ENCODE measurements around the gene CYP19A1.

Gene CYP19A1

DNA sequence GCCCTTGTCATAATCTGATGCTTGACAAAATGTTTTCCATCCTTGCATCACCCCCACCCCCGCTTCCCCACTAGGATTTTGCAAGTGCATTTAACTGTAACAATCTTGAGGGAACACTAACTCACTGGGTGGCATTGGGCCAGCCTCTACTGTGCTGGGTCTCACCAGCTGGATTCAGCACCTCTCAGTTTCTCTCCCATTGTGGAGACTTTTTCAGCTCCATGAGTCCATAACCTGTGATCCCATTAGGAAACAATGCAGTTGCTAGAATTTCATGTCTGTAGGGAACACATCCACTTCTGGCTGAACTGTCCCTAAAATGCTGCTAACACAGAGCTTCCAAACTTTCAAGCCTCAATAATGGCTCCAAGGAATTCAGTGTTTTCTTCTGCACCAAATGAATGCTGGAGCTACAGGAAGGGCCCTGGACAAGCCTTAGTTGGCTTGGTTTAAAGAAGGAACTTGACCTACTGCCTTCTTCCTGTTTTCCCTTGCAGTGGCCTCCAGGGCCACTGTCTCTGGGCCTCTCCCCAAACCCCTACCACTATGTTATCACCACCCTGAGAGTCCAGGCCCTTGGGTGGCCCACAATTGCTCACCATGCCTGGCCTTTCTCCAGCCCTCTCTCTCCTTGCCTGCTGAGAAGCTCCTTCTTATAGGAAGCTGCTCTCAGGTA is 15.6 kb downstream of the CYP19A1 start:
- peak; percentile 62 for DNase-seq

DNA sequence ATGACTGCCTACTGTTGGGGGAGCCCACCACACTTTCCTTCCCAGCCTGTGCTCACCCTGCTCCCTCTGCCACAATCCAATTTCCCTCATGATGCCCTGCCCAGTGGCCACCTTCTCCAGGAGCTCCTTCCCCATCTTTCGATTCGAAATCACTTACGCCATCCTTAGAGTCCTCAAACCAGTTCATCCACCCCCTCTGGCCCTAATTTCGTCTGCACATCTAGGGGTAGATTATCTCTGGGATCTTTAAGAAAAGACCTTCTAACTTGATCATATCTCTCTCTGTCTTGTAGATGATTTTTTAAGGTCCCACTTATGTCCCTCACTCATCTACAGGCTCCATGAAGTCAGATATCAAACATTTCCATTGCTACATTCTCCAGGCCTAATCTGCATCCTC is 17.1 kb downstream of the CYP19A1 start:
- no peak for DNase-seq

- DNase-seq = no peak
Observed at GRCh38 chr15:51320843-51321242, 17.6 kb downstream of the CYP19A1 start.

GRCh38 chr15:51319539-51319938 is 18.9 kb downstream of the CYP19A1 start:
- no peak for DNase-seq

- DNase-seq = no peak
Observed at GRCh38 chr15:51318382-51319150, 19.8 kb downstream of the CYP19A1 start.

GRCh38 chr15:51316636-51317035 is 21.8 kb downstream of the CYP19A1 start:
- no peak for DNase-seq

GRCh38 chr15:51315726-51316125 is 22.7 kb downstream of the CYP19A1 start:
- DNase-seq = no peak

DNA sequence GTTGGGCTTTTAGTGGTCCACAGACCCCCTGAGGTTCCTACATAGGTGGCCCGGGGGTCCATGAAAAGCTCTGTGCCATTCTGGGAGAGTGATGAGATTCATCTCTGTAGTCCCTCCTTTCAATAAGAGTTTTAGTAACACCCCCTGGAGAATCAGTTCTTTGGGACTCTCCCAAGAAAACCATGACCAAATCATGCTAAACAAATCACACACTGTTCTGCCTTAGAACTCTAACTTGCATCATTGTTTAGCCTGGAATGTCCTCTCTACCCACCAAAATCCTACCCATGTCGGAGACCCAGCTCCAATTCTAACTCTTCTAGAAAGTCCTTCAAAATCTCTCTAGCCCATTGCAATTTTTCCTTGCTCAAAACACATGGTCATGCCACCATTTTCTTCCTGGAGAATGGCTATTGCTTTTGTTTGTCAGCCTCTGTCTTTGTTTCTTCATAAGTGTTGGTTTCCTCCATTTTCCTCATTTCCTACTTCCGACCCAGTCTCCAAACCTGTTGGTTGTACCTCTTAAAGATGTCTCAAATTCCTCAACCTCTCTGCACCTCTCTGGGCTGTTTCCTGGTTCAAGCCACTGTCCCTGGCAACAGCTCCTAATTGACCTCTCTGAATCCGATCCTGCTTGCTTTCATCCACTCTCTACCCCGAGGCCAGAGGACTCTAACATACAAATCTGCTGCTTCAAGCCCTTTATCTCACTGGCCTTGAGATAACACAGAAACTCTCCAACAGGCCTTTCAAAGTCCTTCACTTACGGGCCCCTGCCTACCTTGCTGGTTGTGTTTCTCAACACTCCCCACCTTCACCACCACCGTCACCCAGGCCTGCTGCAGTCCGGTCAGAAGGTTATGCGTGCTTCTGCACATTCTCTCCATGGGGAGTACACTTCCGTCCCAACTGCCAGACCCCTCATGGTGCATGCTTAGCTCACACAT is 23.7 kb downstream of the CYP19A1 start:
- DNase-seq = no peak

DNA sequence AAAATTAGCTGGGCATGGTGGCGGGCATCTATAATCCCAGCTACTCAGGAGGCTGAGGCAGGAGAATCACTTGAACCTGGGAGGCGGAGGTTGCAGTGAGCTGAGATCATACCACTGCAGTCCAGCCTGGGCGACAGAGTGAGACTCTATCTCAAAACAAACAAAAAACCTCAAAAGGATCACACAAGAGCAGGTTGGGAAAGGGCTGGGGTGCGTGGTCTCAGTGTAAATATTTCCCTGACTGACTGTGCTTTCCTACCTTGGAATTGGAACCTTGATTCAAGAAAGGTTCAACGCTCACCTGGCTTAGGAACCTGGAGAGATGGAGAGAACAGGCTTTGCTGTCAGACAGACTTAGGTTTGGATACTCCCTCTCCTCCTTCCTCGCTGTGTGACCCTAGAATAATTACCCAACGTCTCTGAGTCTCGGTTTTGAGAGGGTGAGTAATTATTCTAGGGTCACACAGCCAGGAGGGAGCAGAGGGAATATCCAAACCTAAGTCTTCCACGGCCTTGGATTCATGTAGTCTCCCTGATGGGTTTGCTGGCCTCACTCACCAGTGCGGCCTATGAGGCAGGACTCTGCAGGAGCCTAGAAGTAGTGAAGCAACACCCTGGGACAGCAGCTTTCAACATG is 24.6 kb downstream of the CYP19A1 start:
- no peak for DNase-seq

DNA sequence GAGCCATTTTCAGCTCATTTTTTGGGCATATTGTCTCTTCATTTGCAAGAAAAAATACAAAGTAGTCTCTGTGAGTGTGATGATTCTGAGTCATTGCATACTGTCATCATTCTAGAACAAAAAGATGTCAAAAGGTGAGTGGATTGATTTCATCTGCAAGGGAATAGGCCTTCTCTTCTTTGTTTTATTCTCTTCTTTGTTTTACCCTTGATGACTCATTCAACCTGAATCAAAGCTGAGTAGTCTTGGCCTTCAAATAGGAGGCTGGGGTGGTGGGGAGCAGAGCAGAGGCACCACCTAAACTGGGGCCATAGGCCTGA is 25.4 kb downstream of the CYP19A1 start:
- no peak for DNase-seq

- DNase-seq = no peak
Observed at GRCh38 chr15:51312166-51313073, 26.0 kb downstream of the CYP19A1 start.

DNA sequence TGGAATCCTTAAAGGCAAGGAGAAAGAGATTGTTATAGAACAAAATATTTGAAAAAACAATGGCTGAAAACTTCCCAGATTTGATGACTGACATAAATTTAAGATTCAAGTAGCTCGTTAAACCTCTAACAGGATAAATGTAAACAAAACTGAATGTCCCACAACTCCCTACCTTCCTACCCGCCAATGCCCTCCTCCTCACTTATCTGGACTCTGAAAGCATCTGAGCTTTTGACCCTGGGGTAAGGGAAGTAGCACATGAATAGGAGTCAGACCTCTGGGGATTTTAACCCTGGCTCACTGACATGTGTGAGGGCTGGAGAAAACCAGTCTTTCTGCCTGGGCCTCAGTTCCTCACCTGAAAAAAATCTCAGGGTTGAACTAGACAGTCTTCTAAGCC is 26.9 kb downstream of the CYP19A1 start:
- DNase-seq = no peak

GRCh38 chr15:51310064-51310463 is 28.3 kb downstream of the CYP19A1 start:
- no peak for DNase-seq

DNA sequence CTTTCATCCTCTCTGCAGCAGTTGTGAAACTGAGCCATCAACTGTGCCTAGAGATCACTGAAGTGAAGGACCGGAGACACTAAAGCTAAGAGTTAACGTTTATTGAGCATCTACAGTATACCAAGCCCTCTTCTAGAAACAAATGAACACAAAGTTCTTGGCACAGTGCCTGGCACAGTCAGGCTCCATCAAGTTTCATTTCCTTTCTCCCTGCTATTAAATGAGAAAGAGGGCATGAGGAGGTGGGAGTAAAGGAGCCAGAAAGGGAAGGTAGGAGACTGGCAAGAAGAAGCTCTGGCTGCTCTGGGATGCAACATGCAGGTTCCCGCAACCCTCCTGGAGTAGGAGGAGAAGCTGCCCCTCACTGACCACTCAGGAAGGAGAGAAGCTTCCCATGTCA is 30.6 kb downstream of the CYP19A1 start:
- DNase-seq = no peak

- DNase-seq = no peak
Observed at GRCh38 chr15:51307325-51307724, 31.1 kb downstream of the CYP19A1 start.

DNA sequence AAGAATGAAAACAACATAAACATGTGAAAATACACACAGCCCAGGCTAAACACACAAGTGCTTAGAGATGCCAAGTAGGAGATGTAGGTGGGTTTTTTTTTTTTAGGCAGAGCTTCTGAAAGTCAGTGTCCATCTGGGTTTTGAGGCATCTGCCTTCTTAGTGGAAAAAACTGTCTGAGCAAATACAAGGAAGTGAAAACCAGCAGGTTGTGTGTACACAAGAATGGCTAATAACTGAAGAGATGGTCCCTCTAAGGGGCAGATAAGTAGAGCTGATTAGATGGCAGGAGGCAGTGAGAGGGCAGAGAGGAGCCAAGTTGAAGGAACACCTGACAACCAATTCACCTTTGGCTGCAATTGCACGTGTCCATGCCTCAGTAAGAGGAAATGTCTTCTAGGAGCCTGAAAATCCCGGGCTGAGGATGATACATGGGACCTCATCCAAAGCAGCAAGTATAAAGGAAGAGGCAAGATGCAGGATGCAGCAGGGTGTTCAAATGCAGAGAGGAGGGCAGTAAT is 34.9 kb downstream of the CYP19A1 start:
- DNase-seq = no peak

DNA sequence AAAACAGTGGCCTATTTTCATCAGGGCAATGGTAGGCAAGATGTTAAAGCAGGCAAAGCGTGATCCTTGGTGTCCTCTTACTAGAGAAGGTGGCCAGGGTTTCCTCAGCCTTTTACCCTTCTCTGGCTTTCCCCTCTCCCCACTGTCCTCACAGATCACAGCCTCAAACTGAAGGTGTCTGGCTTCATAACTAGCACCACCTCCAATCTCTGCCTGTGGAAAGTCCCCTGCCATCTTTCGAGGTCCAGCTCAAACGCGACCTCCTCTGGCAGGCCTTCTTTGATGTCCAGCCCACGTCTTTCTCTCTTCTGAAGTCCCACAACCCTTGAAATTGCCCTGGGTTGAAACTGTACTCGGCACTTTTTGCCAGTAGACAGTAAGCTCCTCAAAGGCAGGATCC is 35.9 kb downstream of the CYP19A1 start:
- no peak for DNase-seq

GRCh38 chr15:51299187-51300015 is 39.0 kb downstream of the CYP19A1 start:
- no peak for DNase-seq

GRCh38 chr15:51298620-51299019 is 39.8 kb downstream of the CYP19A1 start:
- no peak for DNase-seq

DNA sequence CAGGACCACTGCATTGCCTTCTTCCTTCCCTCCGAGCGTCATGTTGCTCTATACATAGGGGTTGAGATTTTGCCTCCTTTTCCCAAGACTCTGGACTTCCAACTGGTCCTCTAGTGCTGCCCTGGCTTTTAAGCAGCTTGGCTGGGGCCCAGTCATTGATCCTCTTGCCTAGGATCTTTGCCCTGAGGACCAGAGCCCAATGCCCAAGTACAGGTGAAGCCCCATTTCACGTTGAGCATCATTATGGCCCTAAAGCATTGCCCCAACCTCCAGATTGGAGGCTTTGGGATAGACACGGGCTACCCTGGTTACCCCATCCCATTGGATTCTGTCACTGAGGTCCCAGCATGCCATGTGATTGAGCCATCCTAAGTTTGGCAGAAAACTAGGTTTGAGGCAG is 47.7 kb downstream of the CYP19A1 start:
- no peak for DNase-seq

GRCh38 chr15:51289290-51289689 is 49.1 kb downstream of the CYP19A1 start:
- no peak for DNase-seq

Data from femur (tissue), 1 donor.